HS-5 (cell line): ENCODE data around the gene NKX2-2.
"Not testable (repeated sequence)": the region's sequence is repeated elsewhere in the genome, so short reads cannot be mapped to it uniquely, and the experiment has no call there.

Source experiments
- DNase-seq: peaks from one replicate; pipeline ENCODE4 v3.0.0-alpha.2; 2012; ENCODE audit warnings: low read depth

Gene NKX2-2

GRCh38 chr20:21508230-21509078, 5.4 kb downstream of the NKX2-2 start:
- DNase-seq, result no peak

GRCh38 chr20:21507400-21508229, 6.2 kb downstream of the NKX2-2 start:
- no peak for DNase-seq

- DNase-seq, result peak; percentile 29
Observed at GRCh38 chr20:21505810-21506530, 7.9 kb downstream of the NKX2-2 start.

- peak; percentile 28 for DNase-seq
Observed at GRCh38 chr20:21505161-21505809, 8.6 kb downstream of the NKX2-2 start.

- no peak for DNase-seq
Observed at GRCh38 chr20:21504323-21504722, 9.5 kb downstream of the NKX2-2 start.

- DNase-seq, result no peak
Observed at GRCh38 chr20:21503345-21503744, 10.5 kb downstream of the NKX2-2 start.

GRCh38 chr20:21501184-21501583, 12.7 kb downstream of the NKX2-2 start:
- no peak for DNase-seq

- DNase-seq, result no peak
Observed at GRCh38 chr20:21500599-21500998, 13.3 kb downstream of the NKX2-2 start.

- no peak for DNase-seq
Observed at GRCh38 chr20:21499641-21500040, 14.2 kb downstream of the NKX2-2 start.

- no peak for DNase-seq
Observed at GRCh38 chr20:21498635-21499034, 15.2 kb downstream of the NKX2-2 start.

GRCh38 chr20:21498195-21498594, 15.7 kb downstream of the NKX2-2 start:
- DNase-seq, result no peak

GRCh38 chr20:21496452-21496851, 17.4 kb downstream of the NKX2-2 start:
- DNase-seq, result no peak

GRCh38 chr20:21493049-21493448, 20.8 kb downstream of the NKX2-2 start:
- no peak for DNase-seq

GRCh38 chr20:21490105-21490504, 23.8 kb downstream of the NKX2-2 start:
- no peak for DNase-seq

- DNase-seq, result not testable (repeated sequence)
Observed at GRCh38 chr20:21480144-21480543, 33.7 kb downstream of the NKX2-2 start.

- DNase-seq, result no peak
Observed at GRCh38 chr20:21465799-21466198, 48.1 kb downstream of the NKX2-2 start.

GRCh38 chr20:21464916-21465315, 48.9 kb downstream of the NKX2-2 start:
- DNase-seq, result no peak
